ENCODE data around the gene EPN2.

Gene EPN2

GRCh38 chr17:19327031-19327783 lies 90.0 kb downstream of the EPN2 start:
- Histone ChIP-seq H3K9me2 (replicated peaks; ENCODE audit: insufficient read depth, low read length) (no peaks in the 10 kb centered on the region), H3K79me2 (ENCODE audit: insufficient read depth, low read length) (no peaks in the 10 kb centered on the region), H3K27me3 (ENCODE audit: low read length) (no peaks in the 10 kb centered on the region), H3K27ac (ENCODE audit: low read depth, low read length) (no peak overlapping the region), H3K36me3 (ENCODE audit: low read length) (no peaks in the 10 kb centered on the region), H3F3A (ENCODE audit: insufficient read depth) (no peaks in the 10 kb centered on the region), H3K4me2 (ENCODE audit: low read depth, low read length, poor library complexity, severe bottlenecking) (no peak overlapping the region), H2AFZ (ENCODE audit: low read depth, low read length, severe bottlenecking) (no peak overlapping the region), H3K9me3 (ENCODE audit: insufficient read depth, low read length) (no peaks in the 10 kb centered on the region), H4K20me1 (ENCODE audit: low read depth, low read length) (no peaks in the 10 kb centered on the region), H3K9ac (ENCODE audit: low read length) (no peak overlapping the region), H3K4me3 (ENCODE audit: insufficient read depth, low read length, poor library complexity, severe bottlenecking) (no peak overlapping the region)
- TF ChIP-seq CTCF (IDR thresholded peaks at IDR 0.05; ENCODE audit: insufficient read depth, low read length, poor library complexity, severe bottlenecking), result no peak
- no peak for TF ChIP-seq EZH2phosphoT487 (conservative IDR thresholded peaks at IDR 0.05; ENCODE audit: low read length)

- Histone ChIP-seq H3K36me3 (ENCODE audit: low read length) (no peaks in the 10 kb centered on the region), H4K20me1 (ENCODE audit: low read depth, low read length) (no peaks in the 10 kb centered on the region), H3K9me3 (ENCODE audit: insufficient read depth, low read length) (no peaks in the 10 kb centered on the region), H3K4me3 (ENCODE audit: insufficient read depth, low read length, poor library complexity, severe bottlenecking) (no peak overlapping the region), H3F3A (ENCODE audit: insufficient read depth) (no peaks in the 10 kb centered on the region), H3K9ac (ENCODE audit: low read length) (no peak overlapping the region), H2AFZ (ENCODE audit: low read depth, low read length, severe bottlenecking) (no peak overlapping the region), H3K27me3 (ENCODE audit: low read length) (no peaks in the 10 kb centered on the region), H3K27ac (ENCODE audit: low read depth, low read length) (no peak overlapping the region), H3K79me2 (ENCODE audit: insufficient read depth, low read length) (no peaks in the 10 kb centered on the region), H3K9me2 (replicated peaks; ENCODE audit: insufficient read depth, low read length) (no peaks in the 10 kb centered on the region), H3K4me2 (ENCODE audit: low read depth, low read length, poor library complexity, severe bottlenecking) (no peak overlapping the region)
- TF ChIP-seq CTCF (IDR thresholded peaks at IDR 0.05; ENCODE audit: insufficient read depth, low read length, poor library complexity, severe bottlenecking), result no peak
- TF ChIP-seq EZH2phosphoT487 (conservative IDR thresholded peaks at IDR 0.05; ENCODE audit: low read length), result no peak
Observed at GRCh38 chr17:19328441-19329061, 91.4 kb downstream of the EPN2 start.

GRCh38 chr17:19329136-19329535 lies 92.0 kb downstream of the EPN2 start:
- no peaks in the 10 kb centered on the region for H3K36me3 ChIP-seq (ENCODE audit: low read length)
- TF ChIP-seq EZH2phosphoT487 (conservative IDR thresholded peaks at IDR 0.05; ENCODE audit: low read length), result no peak
- TF ChIP-seq CTCF (IDR thresholded peaks at IDR 0.05; ENCODE audit: insufficient read depth, low read length, poor library complexity, severe bottlenecking), result no peak
- no peak overlapping the region for H3K9ac ChIP-seq (ENCODE audit: low read length)
- no peaks in the 10 kb centered on the region for H4K20me1 ChIP-seq (ENCODE audit: low read depth, low read length)
- no peak overlapping the region for H2AFZ ChIP-seq (ENCODE audit: low read depth, low read length, severe bottlenecking)
- no peak overlapping the region for H3K27ac ChIP-seq (ENCODE audit: low read depth, low read length)
- no peaks in the 10 kb centered on the region for H3K9me3 ChIP-seq (ENCODE audit: insufficient read depth, low read length)
- H3F3A ChIP-seq (ENCODE audit: insufficient read depth), result no peaks in the 10 kb centered on the region
- no peaks in the 10 kb centered on the region for H3K9me2 ChIP-seq (replicated peaks; ENCODE audit: insufficient read depth, low read length)
- H3K79me2 ChIP-seq (ENCODE audit: insufficient read depth, low read length), result no peaks in the 10 kb centered on the region
- no peak overlapping the region for H3K4me2 ChIP-seq (ENCODE audit: low read depth, low read length, poor library complexity, severe bottlenecking)
- no peaks in the 10 kb centered on the region for H3K27me3 ChIP-seq (ENCODE audit: low read length)
- H3K4me3 ChIP-seq (ENCODE audit: insufficient read depth, low read length, poor library complexity, severe bottlenecking), result no peak overlapping the region

All from SU-DHL-6 (cell line).